Cardiac ventricle fibroblast (primary cell): Measurements from ENCODE around the gene HTR1D. TPM values are rescaled to one million over a fixed set of nuclear protein-coding genes. Genes with fewer than 3 reads are reported as not detected.

ENCODE experiments used
- total RNA-seq: library from RNA; depleted of rRNA; stranded (reverse); fragments of >200 nt; gene quantifications from 2 replicates; pipeline ENCODE4 v1.2.3, GENCODE V29; 2015

Gene HTR1D
- not detected in 2 replicates for total RNA-seq

GRCh38 chr1:23217421-23218115 lies at the start of gene HTR1D:
Gene HTR1D, minus strand, starts transcription at chr1:23217502. Its CDS starts 23,283 bp downstream, at chr1:23194219.

GRCh38 chr1:23168445-23169194 lies 48.7 kb downstream of the HTR1D start, which contains the start of gene LUZP1:
Gene LUZP1, minus strand, starts transcription at chr1:23168856.

Other genes starting within 250 kb of the HTR1D start
- gene LACTBL1, start 244.6 kb downstream of the HTR1D start, total RNA-seq = not detected in 2 replicates
- not detected in 2 replicates for gene TEX46, start 201.7 kb downstream of the HTR1D start, total RNA-seq
- gene KDM1A, start 198.0 kb downstream of the HTR1D start, total RNA-seq = 49.3 and 51.4 TPM in 2 replicates
- gene LUZP1, start 48.6 kb downstream of the HTR1D start, total RNA-seq = 18.7 and 19.8 TPM in 2 replicates
- 62.5 and 62.8 TPM in 2 replicates for gene HNRNPR, start 126.8 kb upstream of the HTR1D start, total RNA-seq
- 31.8 and 32.6 TPM in 2 replicates for gene ZNF436, start 152.3 kb upstream of the HTR1D start, total RNA-seq
- gene TCEA3, start 207.2 kb upstream of the HTR1D start, total RNA-seq = 4.1 and 6.0 TPM in 2 replicates